HG03196 (cell line): ENCODE data around the gene ADCY10.

Experiments used
- ATAC-seq: cut with Tn5 transposase; IDR thresholded peaks from one replicate; pipeline ENCODE4 v1.9.1; 2021; ENCODE audit not compliant: unreplicated experiment

The ADCY10 gene

DNA sequence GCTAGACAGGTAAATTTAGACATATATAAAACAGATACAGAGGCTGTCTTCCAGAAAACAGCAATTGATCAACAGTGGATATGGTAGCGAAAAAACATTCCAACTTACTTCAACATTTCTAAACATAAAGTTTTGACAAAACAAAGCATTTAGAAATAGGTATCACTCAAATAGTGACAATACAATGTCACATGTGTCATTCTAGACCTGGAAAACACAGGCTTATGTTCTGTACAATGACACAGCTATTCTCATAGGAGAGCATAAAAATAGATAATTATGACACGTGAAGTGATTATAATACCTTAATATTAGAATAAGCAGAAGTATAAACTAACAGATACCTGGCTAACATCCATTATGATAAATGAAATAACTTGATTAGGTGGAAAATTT lies 14.5 kb upstream of the ADCY10 start:
- ATAC-seq, result no peak

DNA sequence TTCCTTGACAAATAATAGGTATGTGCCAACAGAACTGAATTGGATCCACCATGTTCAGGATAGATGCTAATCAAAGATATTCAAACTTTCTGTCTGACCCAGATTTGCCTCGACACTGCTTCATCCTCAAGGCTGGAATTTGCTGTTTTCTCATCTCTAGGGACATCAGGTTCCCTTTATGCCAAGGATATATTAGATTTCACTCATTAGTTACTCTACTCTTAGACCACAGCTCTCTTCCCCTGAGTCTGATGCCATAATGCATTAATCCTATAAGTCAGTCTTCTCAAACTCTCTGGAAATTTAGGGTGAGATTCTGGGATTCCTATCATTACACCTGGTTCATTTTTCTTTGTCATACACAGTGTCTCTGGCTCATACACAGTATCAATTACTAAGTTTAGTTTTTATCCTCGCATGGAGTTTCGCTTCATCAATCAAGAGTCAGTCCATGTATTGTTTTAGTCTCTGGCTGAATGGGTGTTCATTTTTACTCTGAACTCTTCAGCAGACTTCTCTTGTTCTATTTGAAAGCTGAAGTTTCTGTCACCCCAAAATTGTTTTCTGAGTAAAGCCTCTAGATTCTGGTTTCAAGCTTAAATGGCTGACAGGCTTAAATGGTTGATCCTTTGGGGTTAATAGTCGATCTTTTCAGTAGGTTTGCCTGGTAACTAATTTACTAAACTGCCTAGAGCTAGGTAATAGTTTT lies 13.3 kb upstream of the ADCY10 start:
- peak; percentile 43 for ATAC-seq

DNA sequence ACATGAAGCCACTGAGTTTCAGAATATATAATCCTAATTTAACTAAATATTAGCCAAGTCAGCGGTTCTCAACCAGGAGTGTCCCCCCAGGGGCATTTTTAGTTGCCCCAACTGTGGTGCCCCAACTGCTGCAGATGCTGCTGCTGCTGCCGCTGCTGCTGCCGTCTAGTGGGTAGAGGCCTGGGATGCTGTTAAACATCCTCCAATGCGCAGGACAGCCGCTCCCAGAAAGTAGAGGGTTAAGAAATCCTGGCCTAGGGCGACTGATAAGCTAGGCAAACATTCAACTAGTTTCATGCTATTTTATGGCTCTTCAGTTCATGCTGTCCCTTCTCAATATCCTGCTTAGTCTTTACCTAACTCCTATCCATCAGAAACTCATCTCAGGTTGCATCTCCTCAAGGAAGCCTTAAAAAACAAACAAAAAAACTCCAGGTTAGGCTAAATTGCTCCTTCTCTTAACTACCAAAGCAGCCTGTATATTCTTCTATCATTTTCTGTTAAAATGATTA lies 12.6 kb upstream of the ADCY10 start:
- no peak for ATAC-seq

DNA sequence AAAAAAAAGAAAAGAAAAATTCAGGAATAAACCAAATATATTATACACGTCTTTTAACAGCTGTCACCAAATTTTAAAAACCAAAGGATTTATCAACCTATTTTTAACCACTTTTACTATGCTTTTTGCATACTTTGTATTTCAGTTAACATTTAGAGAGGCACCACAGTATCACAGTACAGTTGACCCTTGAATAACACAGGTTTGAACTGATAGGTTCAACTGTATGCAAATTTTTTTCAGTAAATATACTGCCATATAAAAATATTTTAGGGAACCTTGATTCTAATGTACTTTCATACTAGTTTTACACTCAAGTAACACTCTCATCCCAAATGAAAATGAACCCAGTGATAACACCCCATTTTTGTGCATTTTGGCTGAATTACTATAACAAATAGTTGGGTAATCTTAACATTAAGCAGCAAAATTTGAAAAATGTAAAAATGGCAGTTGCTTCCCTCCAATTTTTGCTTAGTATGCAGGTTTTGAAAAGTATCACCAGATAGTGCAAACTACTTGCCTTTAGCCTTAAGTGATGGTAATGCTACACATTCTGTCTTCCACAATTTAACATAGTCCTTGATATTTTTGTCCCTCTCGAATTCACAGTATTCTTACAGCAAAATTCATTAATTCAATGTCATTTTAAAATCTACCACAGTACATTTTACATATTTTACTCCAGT lies 10.8 kb upstream of the ADCY10 start:
- ATAC-seq, result no peak

DNA sequence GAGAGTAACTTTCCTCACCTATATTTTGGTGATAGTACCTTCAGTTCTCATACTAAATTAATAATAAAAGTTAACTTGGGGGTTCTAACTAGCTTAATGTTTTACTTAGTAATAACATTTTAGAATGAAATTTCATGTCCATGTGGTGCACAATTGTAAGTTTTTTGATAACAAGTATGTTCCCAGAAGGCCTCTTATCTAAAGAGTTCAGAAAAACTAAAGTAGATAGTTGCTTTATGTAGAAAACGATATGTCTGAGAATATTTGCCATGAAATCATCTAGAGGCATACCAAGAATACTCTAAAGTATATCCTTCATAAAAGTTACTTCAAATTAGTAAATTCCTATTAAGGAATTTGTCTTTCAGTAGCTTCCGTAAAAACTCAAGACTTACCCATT lies 10.2 kb upstream of the ADCY10 start:
- no peak for ATAC-seq

DNA sequence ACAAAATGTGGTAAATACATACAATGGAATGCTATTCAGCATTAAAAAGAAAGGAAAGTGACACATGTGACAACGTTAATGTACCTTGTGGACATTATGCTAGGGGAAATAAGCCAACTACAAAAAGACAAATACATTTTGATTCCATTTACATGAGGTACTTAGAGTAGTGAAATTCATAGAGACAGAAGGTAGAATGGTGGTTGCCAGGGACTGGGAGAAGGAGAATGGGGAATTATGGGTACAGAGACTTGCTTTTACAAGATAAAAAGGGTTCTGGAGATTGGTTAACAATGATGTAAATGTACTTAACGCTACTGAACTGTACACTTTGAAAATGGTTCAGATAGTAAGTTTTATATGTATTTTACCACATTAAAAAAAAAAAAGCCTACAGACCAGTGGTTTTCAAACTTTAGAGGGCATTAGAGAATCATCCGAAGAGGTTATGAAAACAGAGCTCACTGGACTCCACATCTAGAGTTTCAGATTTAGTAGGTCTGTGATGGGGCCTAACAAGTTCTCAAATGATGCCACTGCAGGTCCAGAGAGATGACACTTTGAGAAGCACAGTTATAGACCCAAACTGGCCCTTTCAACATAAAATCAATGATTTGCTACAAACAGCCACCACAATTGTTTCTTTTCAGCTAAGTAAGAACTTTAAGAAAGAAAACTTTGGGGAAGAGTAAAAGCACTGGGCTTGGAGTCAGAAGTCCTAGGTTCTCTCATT lies 9.6 kb upstream of the ADCY10 start:
- ATAC-seq, result no peak

DNA sequence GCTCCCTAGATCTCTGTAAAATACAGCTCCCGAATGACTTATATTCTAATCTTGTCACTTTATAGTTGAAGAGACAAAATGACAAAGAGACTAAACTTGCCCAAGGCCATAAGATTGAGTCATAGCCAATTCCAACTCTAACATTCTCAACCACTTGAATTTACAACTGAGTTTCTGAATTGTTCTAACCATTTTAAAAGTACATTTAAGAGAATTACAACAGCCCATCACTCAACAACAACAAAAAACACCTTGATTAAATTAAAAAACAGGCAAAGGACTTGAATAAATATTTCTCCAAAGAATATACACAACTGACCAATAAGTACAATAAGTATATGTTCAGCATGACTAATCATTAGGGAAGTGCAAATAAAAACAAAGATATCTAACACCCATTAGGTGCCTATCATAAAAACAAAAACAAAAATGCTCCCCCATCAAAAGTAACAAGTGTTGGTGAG lies 8.7 kb upstream of the ADCY10 start:
- no peak for ATAC-seq

DNA sequence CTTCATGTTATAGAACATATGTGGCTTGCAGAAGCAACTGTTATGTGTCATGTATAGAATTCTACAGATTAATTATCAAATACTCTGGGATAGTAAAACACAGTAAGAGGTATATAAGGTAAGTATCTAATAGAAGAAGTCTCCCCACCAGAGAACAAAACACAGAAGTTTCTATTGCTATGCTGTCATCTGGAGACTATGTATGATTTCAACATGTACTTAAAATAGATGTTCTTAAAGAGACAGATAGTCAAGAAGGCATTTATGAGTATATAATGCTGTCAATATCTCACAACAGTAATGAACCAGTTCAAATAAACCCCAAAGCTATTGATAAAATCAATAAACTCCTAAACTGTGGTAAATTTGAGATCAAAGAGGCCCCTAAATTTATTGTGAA lies 8.1 kb upstream of the ADCY10 start:
- peak; percentile 47 for ATAC-seq

DNA sequence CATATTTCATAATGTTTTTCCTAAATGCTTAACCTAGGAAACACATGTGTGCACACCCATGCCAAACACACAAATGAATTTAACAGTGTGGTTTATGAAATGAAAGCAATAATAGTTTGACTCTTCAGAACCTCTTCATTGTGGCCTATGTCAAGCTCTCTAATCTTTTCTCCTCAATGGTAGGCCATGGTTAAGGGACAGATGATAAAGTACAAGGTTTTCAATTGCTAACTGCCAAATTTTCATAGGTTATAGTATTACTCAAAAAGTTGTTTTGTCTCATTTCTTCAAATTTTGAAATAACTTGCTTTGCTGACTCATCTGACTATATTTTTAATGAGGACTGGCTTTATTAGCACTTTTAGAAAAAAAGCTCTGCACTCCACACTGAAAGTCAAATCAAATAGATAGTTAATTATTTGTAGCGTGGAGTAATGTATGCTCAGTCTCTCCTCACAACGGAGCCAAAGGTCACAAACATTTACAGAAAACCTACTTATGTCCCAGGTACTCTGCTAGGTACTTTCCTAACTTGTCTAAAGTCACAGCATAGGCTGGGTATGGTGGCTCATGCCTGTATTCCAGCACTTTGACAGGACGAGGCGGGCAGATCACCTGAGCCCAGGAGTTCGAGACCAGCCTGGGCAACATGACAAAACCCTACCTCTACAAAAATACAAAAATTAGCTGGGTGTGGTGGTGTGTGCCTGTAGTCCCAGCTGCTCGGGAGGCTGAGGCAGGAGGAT lies 3.0 kb upstream of the ADCY10 start:
- ATAC-seq, result no peak

DNA sequence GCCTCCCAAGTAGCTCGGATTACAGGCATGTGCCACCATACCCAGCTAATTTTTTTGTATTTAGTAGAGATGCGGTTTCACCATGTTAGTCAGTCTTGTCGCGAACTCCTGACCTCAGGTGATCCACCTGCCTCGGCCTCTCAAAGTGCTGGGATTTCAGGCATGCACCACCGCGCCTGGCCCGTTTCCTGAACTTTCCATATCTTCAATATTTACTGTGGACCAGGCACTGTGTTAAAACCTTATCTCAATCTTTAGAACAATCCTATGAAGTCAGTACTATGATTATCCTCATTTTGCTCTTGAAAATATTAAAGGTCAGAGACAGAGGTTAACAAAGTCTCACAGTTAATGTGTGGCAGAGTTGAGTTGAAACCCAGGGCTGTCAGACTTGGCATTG lies 1.6 kb upstream of the ADCY10 start:
- no peak for ATAC-seq

DNA sequence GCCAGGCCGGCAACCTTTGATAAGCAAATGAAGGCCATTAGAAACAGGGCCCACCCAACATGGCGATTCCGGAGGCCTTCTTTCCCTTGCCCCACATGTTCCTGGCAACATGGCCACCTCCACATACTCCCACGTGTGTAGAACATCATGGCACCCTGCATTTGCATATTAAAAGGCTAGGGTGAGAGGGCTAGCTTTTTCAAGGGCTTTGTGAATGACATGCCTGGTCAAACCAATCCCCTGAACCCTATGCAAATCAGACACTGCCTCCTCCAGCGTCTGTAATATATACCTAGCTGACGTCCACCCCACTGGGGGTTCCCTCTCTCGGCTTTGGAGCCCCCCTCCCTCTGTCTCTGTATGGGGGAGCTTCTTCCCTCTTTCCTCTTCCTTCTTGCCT lies 1.6 kb downstream of the ADCY10 start:
- ATAC-seq, result no peak

DNA sequence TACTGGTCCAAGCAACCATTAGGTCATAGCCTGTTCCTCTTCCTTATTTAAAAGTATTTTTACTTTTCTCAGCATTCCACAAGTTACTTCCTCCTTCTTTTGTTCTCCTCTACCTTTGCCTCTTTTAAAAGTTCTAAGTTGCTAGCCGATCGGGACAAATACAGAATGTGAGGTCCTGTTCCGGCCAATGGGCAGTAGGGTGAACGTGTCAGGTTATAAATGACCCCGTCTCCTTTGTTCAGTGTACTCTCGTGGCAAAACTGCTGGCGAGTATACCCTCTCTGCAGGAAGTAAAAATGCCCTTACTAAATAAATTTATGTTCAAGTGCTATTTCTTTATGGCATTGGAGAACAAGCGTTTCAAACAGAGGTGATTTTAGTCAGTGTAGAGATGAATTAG lies 2.5 kb downstream of the ADCY10 start:
- no peak for ATAC-seq

DNA sequence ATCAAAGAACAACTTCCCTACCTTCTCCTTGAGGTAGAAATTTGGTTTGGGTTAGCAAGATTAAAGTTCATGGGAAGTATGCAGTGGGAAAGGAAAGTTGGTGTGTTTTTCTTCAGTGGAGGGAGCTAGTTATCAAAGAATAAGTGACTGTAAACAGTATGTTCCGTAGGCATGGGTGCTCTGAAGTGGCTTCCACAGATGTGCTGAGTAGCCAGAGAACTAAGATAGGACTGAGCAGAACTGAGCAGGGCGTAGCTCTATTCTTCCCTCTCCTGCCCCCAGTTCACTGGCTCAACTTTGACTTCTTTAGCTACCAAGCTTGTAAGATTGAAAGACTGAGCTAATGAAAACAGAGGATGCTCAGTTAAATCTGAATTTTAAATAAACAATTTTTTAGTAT lies 3.4 kb downstream of the ADCY10 start:
- ATAC-seq, result no peak

DNA sequence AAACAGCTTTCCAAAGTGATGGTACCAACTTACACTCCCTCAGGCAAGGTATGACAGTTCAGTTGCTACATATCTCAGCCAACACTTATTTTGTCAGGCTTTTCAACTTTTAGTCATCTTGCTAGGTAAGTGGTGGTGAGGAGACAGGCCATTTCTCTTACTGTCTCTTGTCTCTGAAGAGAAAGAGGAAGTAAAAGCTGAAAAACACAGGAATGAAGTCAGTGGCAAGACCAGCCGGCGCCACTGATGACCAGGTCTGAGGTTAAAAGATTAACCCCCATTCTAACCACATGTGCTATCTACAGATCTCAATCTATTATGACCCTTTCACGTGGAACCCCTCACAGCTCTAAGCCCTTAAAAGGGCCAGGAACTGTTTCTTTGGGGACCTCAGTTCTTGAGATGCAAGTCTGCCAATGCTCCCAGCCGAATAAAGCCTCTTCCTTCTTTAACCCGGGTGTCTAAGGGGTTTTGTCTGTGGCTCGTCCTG lies 4.2 kb downstream of the ADCY10 start:
- ATAC-seq, result no peak

DNA sequence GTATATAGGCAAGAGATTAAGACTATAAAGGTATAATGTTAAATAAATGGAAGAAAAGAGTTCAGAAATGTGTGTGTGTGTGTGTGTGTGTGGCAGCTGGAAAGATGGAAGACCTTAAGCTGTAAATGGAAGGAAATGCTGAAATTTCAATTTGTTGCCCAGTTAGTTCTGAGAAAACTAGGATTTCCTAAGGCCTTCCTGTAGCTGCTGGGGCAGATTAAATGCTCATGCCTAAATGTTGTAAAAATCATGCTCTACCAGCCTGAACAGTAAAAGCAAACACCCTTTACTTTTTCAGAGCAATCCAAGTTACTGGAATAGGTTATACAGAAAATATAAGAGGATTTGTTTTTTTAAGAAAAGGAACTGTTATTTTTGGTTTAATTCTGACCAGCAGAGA lies 8.3 kb downstream of the ADCY10 start:
- ATAC-seq, result no peak

DNA sequence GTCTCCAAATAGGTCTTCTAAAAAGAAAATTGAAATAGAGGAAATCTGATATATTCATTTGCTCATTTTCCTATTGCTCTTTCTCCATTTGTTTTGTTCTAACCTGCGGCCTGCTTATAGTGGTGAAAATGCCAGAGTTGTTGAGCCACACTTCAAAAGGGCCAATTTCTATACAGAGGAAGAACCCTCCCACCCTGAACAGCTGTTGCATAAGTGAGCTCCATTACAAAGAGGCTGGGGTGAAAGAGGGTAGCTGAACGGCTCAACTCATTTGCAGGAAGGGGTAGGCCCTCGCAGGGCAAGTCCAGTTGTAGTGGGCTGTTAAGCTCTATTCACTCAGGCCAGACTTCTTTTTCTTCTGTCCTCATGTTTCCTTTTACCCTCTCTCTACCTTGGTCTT lies 8.8 kb downstream of the ADCY10 start:
- ATAC-seq, result no peak

DNA sequence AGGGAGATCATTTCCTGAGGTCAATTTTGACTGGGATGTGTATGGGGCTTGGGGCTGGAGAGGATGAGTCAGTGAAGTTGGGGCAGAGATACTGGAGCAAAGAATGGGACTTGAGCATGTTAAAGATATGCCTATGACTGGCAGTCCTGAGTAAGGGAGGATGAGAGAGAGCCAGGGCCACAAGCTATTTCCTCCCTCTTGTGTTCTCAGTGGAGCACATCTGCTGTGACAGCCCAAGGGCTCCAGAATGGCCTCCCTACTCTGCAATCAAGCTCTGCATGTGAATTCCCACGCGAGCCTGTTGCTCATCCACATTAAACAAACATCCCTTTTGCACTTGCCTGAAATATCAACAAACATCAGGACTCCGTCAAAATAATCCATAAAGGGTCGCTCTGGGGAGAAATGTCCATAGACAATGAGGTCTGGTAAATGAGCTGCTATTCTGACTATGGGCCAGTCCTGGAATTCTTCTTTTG lies 9.2 kb downstream of the ADCY10 start:
- no peak for ATAC-seq

DNA sequence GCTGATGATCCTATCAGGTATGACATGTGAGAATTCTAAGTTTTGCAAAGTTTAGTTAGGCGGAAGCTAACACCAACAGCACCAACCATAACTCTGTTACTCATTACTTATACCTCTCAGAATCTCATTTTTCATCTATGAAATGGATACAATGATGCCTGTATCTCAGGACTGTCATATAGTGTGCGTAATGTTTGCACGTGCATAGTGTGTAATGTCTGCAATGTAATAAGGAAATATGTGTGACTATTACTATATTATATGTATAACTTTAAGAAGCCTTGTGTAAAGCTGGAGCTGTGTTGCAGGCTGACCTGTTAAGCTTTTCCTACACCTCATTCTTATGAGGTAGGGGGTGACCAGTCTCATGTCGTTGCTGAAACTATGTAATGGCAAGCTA lies 13.0 kb downstream of the ADCY10 start:
- ATAC-seq, result no peak

DNA sequence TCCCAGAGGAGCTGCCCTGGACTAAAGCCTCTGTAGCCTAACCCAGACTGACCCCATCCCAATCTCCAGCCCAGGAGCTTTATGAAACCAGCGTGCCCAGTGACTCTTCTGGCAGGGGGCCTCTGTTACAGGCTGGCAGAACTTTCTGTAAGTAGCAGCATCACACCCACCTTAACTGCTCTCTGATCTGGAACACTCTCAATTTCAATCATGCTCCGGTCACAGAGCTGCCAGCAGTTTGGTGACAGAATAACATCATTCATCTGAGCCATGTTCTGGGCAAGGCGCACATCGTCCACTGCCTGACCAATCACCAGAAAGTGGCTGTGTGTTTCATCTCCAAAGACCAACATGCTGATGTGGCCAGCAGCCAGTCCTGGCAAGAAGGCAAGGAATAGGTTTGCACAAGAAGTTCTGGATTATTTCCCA lies 14.7 kb downstream of the ADCY10 start:
- peak; percentile 93 for ATAC-seq

DNA sequence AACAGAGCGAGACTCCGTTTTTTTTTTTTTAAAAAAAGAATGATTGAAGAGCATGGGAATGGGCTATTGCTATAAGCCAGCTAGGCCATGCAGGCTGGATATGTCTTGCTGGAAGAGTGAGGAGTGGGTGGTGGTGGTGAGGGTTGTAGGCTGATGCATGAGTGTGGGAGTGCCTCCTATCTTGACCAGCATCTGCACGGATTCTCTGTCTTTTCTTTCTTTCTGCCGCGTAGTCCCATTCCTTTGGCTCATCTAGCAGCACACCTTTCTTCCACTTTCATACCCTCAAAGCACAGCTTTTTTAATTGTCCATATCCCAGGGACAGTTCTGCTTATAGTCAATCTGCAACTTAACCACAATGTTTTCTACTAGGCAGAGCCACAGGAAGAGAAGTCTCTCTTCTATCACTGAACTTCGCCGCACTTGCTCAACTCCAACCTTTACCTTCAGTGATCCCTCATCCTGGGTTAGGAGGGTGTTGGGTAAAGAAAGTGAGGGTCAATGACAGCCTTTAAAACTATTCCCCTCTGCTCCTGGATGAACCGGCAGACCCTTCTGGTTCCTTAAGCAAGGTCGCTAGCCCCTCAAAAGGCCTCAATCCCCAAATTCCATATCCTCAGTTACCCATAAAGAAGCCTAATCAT lies 15.2 kb downstream of the ADCY10 start:
- ATAC-seq, result no peak
